ENCODE data around the gene PHF21B.

Gene PHF21B

GRCh38 chr22:44965171-44965570, 44.6 kb downstream of the PHF21B start:
- no peak overlapping the region for H3K9ac ChIP-seq (ENCODE audit: low read length)
- no peak overlapping the region for H2BK12ac ChIP-seq (ENCODE audit: low read length in 2 of 2)
- no peak overlapping the region for H3K4me2 ChIP-seq (ENCODE audit: low read length, poor library complexity, severe bottlenecking)
- no peak overlapping the region for H4K8ac ChIP-seq (ENCODE audit: low read length)
- H3K23ac ChIP-seq (ENCODE audit: low read length in 2 of 2), result no peak overlapping the region
- no peak overlapping the region for H3K4me3 ChIP-seq (ENCODE audit: insufficient read depth in 1 of 2, low read depth in 1 of 2, low read length in 2 of 2)
- WGBS, result 86% methylated on average over 6 of the region's 6 CpGs
- no peak overlapping the region for H2BK5ac ChIP-seq (ENCODE audit: low read depth, low read length, poor library complexity, severe bottlenecking)
- H4K91ac ChIP-seq (ENCODE audit: low read length), result no peak overlapping the region
- H3K27me3 ChIP-seq (ENCODE audit: control insufficient read depth in 1 of 2, insufficient read depth in 1 of 2, low read length in 2 of 2), result peaks cover 13 to 62% of the 10 kb centered on the region in 2 experiments
- no peak for DNase-seq
- H2AK5ac ChIP-seq (ENCODE audit: low read length, severe bottlenecking), result no peak overlapping the region
- H3K4me1 ChIP-seq (ENCODE audit: control insufficient read depth, insufficient read depth, low read depth, low read length), result no peaks in the 10 kb centered on the region
- peak overlapping the region in 1 of 2 experiments; percentile 37 for H3K14ac ChIP-seq (ENCODE audit: low read length in 2 of 2)
- H3K36me3 ChIP-seq (ENCODE audit: control insufficient read depth in 1 of 2, insufficient read depth in 2 of 2, low read depth in 1 of 2, low read length in 2 of 2), result no peaks in the 10 kb centered on the region
- no peak overlapping the region for H2BK15ac ChIP-seq (ENCODE audit: low read depth, poor library complexity, severe bottlenecking)
- H3K18ac ChIP-seq (ENCODE audit: low read depth in 1 of 2, low read length in 2 of 2), result no peak overlapping the region
- H3K27ac ChIP-seq (ENCODE audit: low read length, poor library complexity, severe bottlenecking), result no peak overlapping the region
- no peak overlapping the region for H3K4ac ChIP-seq (ENCODE audit: low read depth in 1 of 2, low read length in 2 of 2)
- no peaks in the 10 kb centered on the region for H3K79me1 ChIP-seq (replicated peaks; ENCODE audit: low read length, poor library complexity, severe bottlenecking)
- H3K9me3 ChIP-seq (ENCODE audit: control insufficient read depth, low read length), result no peaks in the 10 kb centered on the region
- no peak overlapping the region for H2AFZ ChIP-seq (ENCODE audit: low read depth, low read length)
- H2BK120ac ChIP-seq (ENCODE audit: low read depth, low read length), result no peak overlapping the region

DNA sequence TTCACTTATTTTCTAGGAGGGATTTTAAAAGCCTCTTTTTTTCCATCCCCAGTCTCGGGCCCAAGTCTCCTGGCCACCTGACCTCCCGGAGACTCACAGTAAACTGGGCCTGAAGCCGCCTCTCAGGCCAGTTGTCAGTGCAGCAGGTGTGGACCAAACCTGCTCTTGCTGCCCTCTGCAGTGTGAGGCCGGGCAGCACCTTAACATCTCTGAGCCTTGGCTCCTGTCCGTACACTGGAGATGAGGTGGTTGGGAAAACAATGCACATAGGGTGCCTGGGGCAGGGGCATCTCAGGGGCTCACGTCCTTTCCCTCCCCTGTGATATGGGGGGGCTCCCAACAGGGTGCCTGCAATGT, 45.1 kb downstream of the PHF21B start:
- H4K91ac ChIP-seq (ENCODE audit: low read length), result no peak overlapping the region
- 78% methylated on average over 6 of the region's 6 CpGs for WGBS

DNA sequence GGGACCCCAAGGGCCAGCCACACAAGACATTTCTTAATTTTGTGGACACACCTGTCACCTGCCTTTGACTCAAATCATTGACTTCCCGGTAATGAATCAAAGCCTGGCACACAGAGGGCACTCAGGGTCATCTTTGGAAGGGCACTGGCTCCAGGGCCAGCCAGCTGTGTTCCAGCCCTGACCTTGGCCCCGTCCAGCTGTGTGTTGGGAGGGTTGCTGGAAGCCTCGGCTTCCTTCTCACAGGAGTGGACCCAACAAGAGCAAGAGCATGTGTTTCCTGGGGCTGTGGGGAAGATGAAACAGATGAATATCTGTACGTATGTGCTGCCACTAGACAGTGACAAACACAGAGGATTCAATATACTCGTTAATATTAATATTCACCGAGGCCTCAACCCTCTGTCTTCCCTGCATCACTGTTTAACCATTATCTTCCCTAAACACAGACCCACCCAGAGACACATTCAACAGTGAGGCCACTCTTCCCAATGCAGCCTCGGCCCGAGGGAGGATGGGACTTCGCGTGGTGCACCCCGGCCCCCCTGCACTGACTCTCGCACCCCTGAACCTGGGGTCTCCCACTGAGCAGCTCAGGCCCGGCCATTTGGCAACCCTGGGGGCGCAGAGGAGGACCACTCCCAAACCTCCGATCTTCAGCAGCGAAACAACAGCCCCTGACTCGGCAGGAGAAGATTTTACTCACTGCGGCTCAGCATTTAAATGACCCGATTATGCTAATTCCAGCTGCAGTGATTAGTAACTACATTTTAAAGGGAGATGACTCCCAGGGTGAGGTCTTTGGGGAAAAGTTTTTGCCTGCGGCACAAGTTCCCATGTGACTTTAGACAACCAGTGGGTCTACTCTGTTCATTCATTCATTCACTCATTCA, 45.7 kb downstream of the PHF21B start:
- H3K4ac ChIP-seq (ENCODE audit: low read depth in 1 of 2, low read length in 2 of 2), result no peak overlapping the region
- DNase-seq, result no peak
- no peaks in the 10 kb centered on the region for H3K9me3 ChIP-seq (ENCODE audit: control insufficient read depth, low read length)
- H2AFZ ChIP-seq (ENCODE audit: low read depth, low read length), result no peak overlapping the region
- no peak overlapping the region for H3K4me3 ChIP-seq (ENCODE audit: insufficient read depth in 1 of 2, low read depth in 1 of 2, low read length in 2 of 2)
- H2BK5ac ChIP-seq (ENCODE audit: low read depth, low read length, poor library complexity, severe bottlenecking), result no peak overlapping the region
- no peak overlapping the region for H3K23ac ChIP-seq (ENCODE audit: low read length in 2 of 2)
- H3K18ac ChIP-seq (ENCODE audit: low read depth in 1 of 2, low read length in 2 of 2), result no peak overlapping the region
- H3K4me1 ChIP-seq (ENCODE audit: control insufficient read depth, insufficient read depth, low read depth, low read length), result no peaks in the 10 kb centered on the region
- H2BK120ac ChIP-seq (ENCODE audit: low read depth, low read length), result no peak overlapping the region
- H2AK5ac ChIP-seq (ENCODE audit: low read length, severe bottlenecking), result no peak overlapping the region
- H3K4me2 ChIP-seq (ENCODE audit: low read length, poor library complexity, severe bottlenecking), result no peak overlapping the region
- H2BK15ac ChIP-seq (ENCODE audit: low read depth, poor library complexity, severe bottlenecking), result no peak overlapping the region
- 82% methylated on average over 20 of the region's 20 CpGs for WGBS
- H3K79me1 ChIP-seq (replicated peaks; ENCODE audit: low read length, poor library complexity, severe bottlenecking), result no peaks in the 10 kb centered on the region
- H3K27me3 ChIP-seq (ENCODE audit: control insufficient read depth in 1 of 2, insufficient read depth in 1 of 2, low read length in 2 of 2), result peaks cover 21 to 66% of the 10 kb centered on the region in 2 experiments
- H3K36me3 ChIP-seq (ENCODE audit: control insufficient read depth in 1 of 2, insufficient read depth in 2 of 2, low read depth in 1 of 2, low read length in 2 of 2), result no peaks in the 10 kb centered on the region
- no peak overlapping the region for H4K8ac ChIP-seq (ENCODE audit: low read length)
- H3K27ac ChIP-seq (ENCODE audit: low read length, poor library complexity, severe bottlenecking), result no peak overlapping the region
- no peak overlapping the region for H2BK12ac ChIP-seq (ENCODE audit: low read length in 2 of 2)
- H3K9ac ChIP-seq (ENCODE audit: low read length), result no peak overlapping the region
- no peak overlapping the region for H4K91ac ChIP-seq (ENCODE audit: low read length)
- H3K14ac ChIP-seq (ENCODE audit: low read length in 2 of 2), result no peak overlapping the region

More for the DNA sequence above, 45.1 kb downstream of the PHF21B start:
- H3K4me3 ChIP-seq (ENCODE audit: insufficient read depth in 1 of 2, low read depth in 1 of 2, low read length in 2 of 2), result no peak overlapping the region
- no peak overlapping the region for H3K27ac ChIP-seq (ENCODE audit: low read length, poor library complexity, severe bottlenecking)
- H2AK5ac ChIP-seq (ENCODE audit: low read length, severe bottlenecking), result no peak overlapping the region
- no peak overlapping the region for H3K23ac ChIP-seq (ENCODE audit: low read length in 2 of 2)
- no peak overlapping the region for H3K4me2 ChIP-seq (ENCODE audit: low read length, poor library complexity, severe bottlenecking)
- H3K9ac ChIP-seq (ENCODE audit: low read length), result no peak overlapping the region
- no peak for DNase-seq
- H3K79me1 ChIP-seq (replicated peaks; ENCODE audit: low read length, poor library complexity, severe bottlenecking), result no peaks in the 10 kb centered on the region
- no peaks in the 10 kb centered on the region for H3K4me1 ChIP-seq (ENCODE audit: control insufficient read depth, insufficient read depth, low read depth, low read length)
- H3K9me3 ChIP-seq (ENCODE audit: control insufficient read depth, low read length), result no peaks in the 10 kb centered on the region
- no peak overlapping the region for H2AFZ ChIP-seq (ENCODE audit: low read depth, low read length)
- H3K4ac ChIP-seq (ENCODE audit: low read depth in 1 of 2, low read length in 2 of 2), result no peak overlapping the region
- H3K14ac ChIP-seq (ENCODE audit: low read length in 2 of 2), result peak overlapping the region in 1 of 2 experiments; percentile 37
- no peaks in the 10 kb centered on the region for H3K36me3 ChIP-seq (ENCODE audit: control insufficient read depth in 1 of 2, insufficient read depth in 2 of 2, low read depth in 1 of 2, low read length in 2 of 2)
- H2BK120ac ChIP-seq (ENCODE audit: low read depth, low read length), result no peak overlapping the region
- H2BK12ac ChIP-seq (ENCODE audit: low read length in 2 of 2), result no peak overlapping the region
- H2BK15ac ChIP-seq (ENCODE audit: low read depth, poor library complexity, severe bottlenecking), result no peak overlapping the region
- H3K18ac ChIP-seq (ENCODE audit: low read depth in 1 of 2, low read length in 2 of 2), result no peak overlapping the region
- no peak overlapping the region for H4K8ac ChIP-seq (ENCODE audit: low read length)
- no peak overlapping the region for H2BK5ac ChIP-seq (ENCODE audit: low read depth, low read length, poor library complexity, severe bottlenecking)
- peaks cover 17 to 61% of the 10 kb centered on the region in 2 experiments for H3K27me3 ChIP-seq (ENCODE audit: control insufficient read depth in 1 of 2, insufficient read depth in 1 of 2, low read length in 2 of 2)

DNA sequence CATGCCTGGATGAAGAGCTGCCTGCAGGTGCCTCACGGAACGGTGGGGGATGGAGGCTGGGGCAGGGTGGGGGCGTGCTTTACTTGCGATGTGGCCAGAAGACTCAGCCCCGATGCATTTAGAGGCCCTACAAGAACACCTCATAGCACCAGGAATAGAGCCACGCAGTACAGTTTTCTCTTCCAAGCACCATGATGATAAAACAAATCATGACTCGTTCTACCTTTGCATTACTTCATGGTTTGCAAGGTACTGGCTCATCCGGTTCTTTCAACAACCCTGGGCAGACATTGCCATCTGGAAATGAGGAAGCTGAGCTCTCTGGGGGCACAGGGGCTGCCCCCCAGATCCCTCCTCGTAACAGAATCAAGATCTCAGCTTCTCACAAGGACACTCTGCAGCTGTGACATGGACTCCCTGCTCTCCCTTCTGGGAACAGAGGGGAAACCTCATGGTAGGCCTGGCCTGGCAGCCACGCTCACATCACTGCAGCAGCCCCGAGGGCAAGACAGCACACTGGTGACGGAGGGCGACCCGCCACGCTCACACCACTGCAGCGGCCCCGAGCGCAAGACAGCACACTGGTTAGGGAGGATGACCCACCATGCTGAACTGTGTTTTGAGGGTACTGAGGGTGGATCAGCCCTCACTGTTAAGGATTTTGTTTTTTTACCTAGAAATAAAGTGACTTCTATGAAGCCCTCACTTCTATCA, 46.9 kb downstream of the PHF21B start:
- Histone ChIP-seq H3K4me3 (ENCODE audit: insufficient read depth in 1 of 2, low read depth in 1 of 2, low read length in 2 of 2) (no peak overlapping the region), H2AK5ac (ENCODE audit: low read length, severe bottlenecking) (no peak overlapping the region), H4K8ac (ENCODE audit: low read length) (no peak overlapping the region), H2BK12ac (ENCODE audit: low read length in 2 of 2) (no peak overlapping the region), H3K79me1 (replicated peaks; ENCODE audit: low read length, poor library complexity, severe bottlenecking) (no peaks in the 10 kb centered on the region), H3K4me2 (ENCODE audit: low read length, poor library complexity, severe bottlenecking) (no peak overlapping the region), H3K14ac (ENCODE audit: low read length in 2 of 2) (no peak overlapping the region), H3K18ac (ENCODE audit: low read depth in 1 of 2, low read length in 2 of 2) (no peak overlapping the region), H3K9me3 (ENCODE audit: control insufficient read depth, low read length) (no peaks in the 10 kb centered on the region), H3K4ac (ENCODE audit: low read depth in 1 of 2, low read length in 2 of 2) (no peak overlapping the region), H3K9ac (ENCODE audit: low read length) (no peak overlapping the region), H3K27me3 (ENCODE audit: control insufficient read depth in 1 of 2, insufficient read depth in 1 of 2, low read length in 2 of 2) (peaks cover 20 to 67% of the 10 kb centered on the region in 2 experiments), H2AFZ (ENCODE audit: low read depth, low read length) (no peak overlapping the region), H3K4me1 (ENCODE audit: control insufficient read depth, insufficient read depth, low read depth, low read length) (no peaks in the 10 kb centered on the region), H3K23ac (ENCODE audit: low read length in 2 of 2) (no peak overlapping the region), H2BK15ac (ENCODE audit: low read depth, poor library complexity, severe bottlenecking) (no peak overlapping the region), H2BK5ac (ENCODE audit: low read depth, low read length, poor library complexity, severe bottlenecking) (no peak overlapping the region), H2BK120ac (ENCODE audit: low read depth, low read length) (no peak overlapping the region), H3K36me3 (ENCODE audit: control insufficient read depth in 1 of 2, insufficient read depth in 2 of 2, low read depth in 1 of 2, low read length in 2 of 2) (no peaks in the 10 kb centered on the region), H4K91ac (ENCODE audit: low read length) (no peak overlapping the region), H3K27ac (ENCODE audit: low read length, poor library complexity, severe bottlenecking) (no peak overlapping the region)
- no peak for DNase-seq
- WGBS, result 91% methylated on average over 18 of the region's 18 CpGs

Data from mesenchymal stem cell (in vitro differentiated cells and primary cell).